NCI-H1930 (cell line): Measurements from ENCODE around the gene NIM1K.
"Not testable (repeated sequence)": the region's sequence is repeated elsewhere in the genome, so short reads cannot be mapped to it uniquely, and the experiment has no call there.

Experiments used
- DNase-seq, 2 experiments: peaks; one replicate each; lab custom pipeline; 2025; lab: John Stamatoyannopoulos, UW

The NIM1K gene

GRCh38 chr5:43230707-43231106, 38.7 kb downstream of the NIM1K start:
- DNase-seq: no peak

GRCh38 chr5:43231977-43232376, 40.0 kb downstream of the NIM1K start:
- peak; percentile 10 to 29 for DNase-seq

GRCh38 chr5:43232943-43233833, 41.2 kb downstream of the NIM1K start:
- DNase-seq: no peak

GRCh38 chr5:43233946-43234345, 41.9 kb downstream of the NIM1K start:
- no peak for DNase-seq

- DNase-seq: no peak
These were observed 44.8 kb downstream of the NIM1K start for GRCh38 chr5:43236653-43237355.

GRCh38 chr5:43242196-43242595, 50.2 kb downstream of the NIM1K start:
- DNase-seq: no peak

GRCh38 chr5:43243270-43243669, 51.2 kb downstream of the NIM1K start:
- no peak for DNase-seq

GRCh38 chr5:43244823-43245565, 53.0 kb downstream of the NIM1K start:
- DNase-seq: no peak

- DNase-seq: no peak
These were observed 53.8 kb downstream of the NIM1K start for GRCh38 chr5:43245724-43246385.

GRCh38 chr5:43251754-43252153, 59.7 kb downstream of the NIM1K start:
- DNase-seq: no peak

- DNase-seq: no peak
These were observed 63.7 kb downstream of the NIM1K start for GRCh38 chr5:43255704-43256103.

- no peak for DNase-seq
These were observed 64.4 kb downstream of the NIM1K start for GRCh38 chr5:43256261-43256966.

GRCh38 chr5:43258116-43258515, 66.1 kb downstream of the NIM1K start:
- no peak for DNase-seq

GRCh38 chr5:43262269-43262668, 70.2 kb downstream of the NIM1K start:
- not testable (repeated sequence) for DNase-seq

- DNase-seq: no peak
These were observed 76.3 kb downstream of the NIM1K start for GRCh38 chr5:43268188-43268820.

GRCh38 chr5:43270645-43271044, 78.6 kb downstream of the NIM1K start:
- no peak for DNase-seq

GRCh38 chr5:43273552-43273951, 81.5 kb downstream of the NIM1K start:
- DNase-seq: no peak

GRCh38 chr5:43274435-43275114, 82.5 kb downstream of the NIM1K start:
- no peak for DNase-seq

- DNase-seq: no peak
These were observed 83.4 kb downstream of the NIM1K start for GRCh38 chr5:43275391-43275790.

GRCh38 chr5:43279548-43280274, 87.7 kb downstream of the NIM1K start:
- no peak for DNase-seq
